Activated CD4-positive, alpha-beta T cell treated with anti-CD3 and anti-CD28 coated beads for 36 hours (primary cell): ENCODE results near the gene CERT1. TPM values are rescaled to one million over a fixed set of nuclear protein-coding genes. Genes with fewer than 3 reads are reported as not detected.
A peak's percentile ranks its signal among the peaks of the same experiment; 100 is the strongest.
"Not testable (repeated sequence)": the region's sequence is repeated elsewhere in the genome, so short reads cannot be mapped to it uniquely, and the experiment has no call there.

Source experiments
- ATAC-seq: fragments of 200-7000 bp; cut with Tn5 transposase; one replicate; pipeline ENCODE4 v1.10.0; 2021; ENCODE audit warnings: mild to moderate bottlenecking, moderate library complexity
- CTCF ChIA-PET: fragments of 350-600 bp; sonication (Branson Sonifier 250); formaldehyde crosslinking; loops from one replicate; lab custom pipeline; 2021; ENCODE audit warnings: antibody characterized with exemption; lab: Charles Lee
- POLR2A ChIA-PET: fragments of 350-600 bp; sonication (Branson Sonifier 250); formaldehyde crosslinking; loops from one replicate; lab custom pipeline; 2021; ENCODE audit warnings: antibody characterized with exemption, inconsistent platforms; lab: Charles Lee
- DNase-seq: peaks from one replicate; pipeline ENCODE4 v3.0.0-alpha.2; 2020
- H3K27ac Mint-ChIP-seq: one replicate; pipeline ENCODE4 v1.8.0; 2021; ENCODE audit warnings: mixed read lengths
- H3K27me3 Mint-ChIP-seq: one replicate; pipeline ENCODE4 v1.8.0; 2021; ENCODE audit warnings: mixed read lengths
- H3K36me3 Mint-ChIP-seq: one replicate; pipeline ENCODE4 v1.8.0; 2021; ENCODE audit warnings: low read depth, mixed read lengths
- H3K4me1 Mint-ChIP-seq: one replicate; pipeline ENCODE4 v1.8.0; 2021; ENCODE audit warnings: mixed read lengths
- H3K4me3 Mint-ChIP-seq: one replicate; pipeline ENCODE4 v1.8.0; 2021; ENCODE audit warnings: mild to moderate bottlenecking, moderate library complexity, mixed read lengths
- H3K9me3 Mint-ChIP-seq: one replicate; pipeline ENCODE4 v1.8.0; 2021; ENCODE audit warnings: low read depth, mixed read lengths
- intact Hi-C, 2 experiments: fragments of 100-400 bp; cut with DNase I in 1 of 2; cut with micrococcal nuclease in 1 of 2; formaldehyde crosslinking; loops; one replicate each; pipeline versions ENCODE4 v1.14.2 to v1.15.1; 2022 to 2024; cut with DNase I, micrococcal nuclease
- total RNA-seq, 2 experiments: library from RNA; stranded (reverse); gene quantifications; one replicate each; pipeline ENCODE4 v1.2.3, GENCODE V29; 2021

The CERT1 gene
- total RNA-seq, 2 experiments from 2014 or later: 21.6 to 24.5 TPM

GRCh38 chr5:75336615-75337336 is 174.7 kb downstream of the CERT1 start, which contains the start of gene HMGCR:
Gene HMGCR (plus strand): TSS chr5:75337220. CDS start chr5:75342606, 5,386 bp downstream.
- Mint-ChIP-seq H3K9me3 (no peaks in the 10 kb centered on the region), H3K27me3 (no peaks in the 10 kb centered on the region), H3K4me1 (peaks cover 31% of the 10 kb centered on the region), H3K4me3 (no peak within 1 kb of the TSS), H3K27ac (no peak within 1 kb of the TSS), H3K36me3 (peaks cover 10% of the 10 kb centered on the region)
- ChIA-PET CTCF (interaction anchor here (0.6 to 1.8 kb wide), 19 partner anchors 18 to 989 kb away, joined by 3 to 19 read pairs (median 4); partner anchors contain the start of gene ANKRD31), POLR2A (interaction anchor here (0.7 to 1.6 kb wide), 7 partner anchors 12 to 285 kb away, joined by 3 to 16 read pairs (median 5); partner anchors contain the start of genes ANKRD31, CERT1, GCNT4 and POLK)
- DNase-seq (peak; percentile 99), ATAC-seq (peak; percentile 96)
- intact Hi-C loops: loop anchor here (1.0 to 10.0 kb wide), 15 partner anchors 11 to 1772 kb away; partner anchors contain the start of genes ANKRD31 (in 2 of the 2), CERT1 (in 2 of the 2), POC5 (in 2 of the 2) and POLK (in 2 of the 2)

GRCh38 chr5:75335952-75336614 is 175.3 kb downstream of the CERT1 start:
- intact Hi-C loops: loop anchor here (1.0 to 10.0 kb wide), 13 partner anchors 11 to 1771 kb away; partner anchors contain the start of genes ANKRD31 (in 2 of the 2), ANKRA2 (in 1 of the 2), CERT1 (in 1 of the 2) and GFM2 (in 1 of the 2)
- CTCF ChIA-PET: interaction anchor here (0.6 to 1.8 kb wide), 8 partner anchors 18 to 990 kb away, joined by 3 to 19 read pairs (median 4); partner anchors contain the start of gene ANKRD31
- DNase-seq: no peak
- H3K9me3 Mint-ChIP-seq: no peaks in the 10 kb centered on the region
- H3K4me1 Mint-ChIP-seq: peaks cover 26% of the 10 kb centered on the region
- H3K36me3 Mint-ChIP-seq: peaks cover 10% of the 10 kb centered on the region
- H3K27me3 Mint-ChIP-seq: no peaks in the 10 kb centered on the region
- POLR2A ChIA-PET: interaction anchor here (0.7 to 1.6 kb wide), 5 partner anchors 11 to 282 kb away, joined by 3 to 16 read pairs (median 5); partner anchors contain the start of genes ANKRD31, CERT1 and POLK
- H3K4me3 Mint-ChIP-seq: no peak overlapping the region
- H3K27ac Mint-ChIP-seq: no peak overlapping the region
- ATAC-seq: peak; percentile 3

GRCh38 chr5:75335486-75335885 is 175.9 kb downstream of the CERT1 start:
- no peak overlapping the region for H3K4me3 Mint-ChIP-seq
- peaks cover 7% of the 10 kb centered on the region for H3K36me3 Mint-ChIP-seq
- intact Hi-C loops: loop anchor here (5.0 to 10.0 kb wide), 6 partner anchors 177 to 1771 kb away; partner anchors contain the start of genes ANKRA2 (in 1 of the 2), CERT1 (in 1 of the 2), POLK (in 1 of the 2) and UTP15 (in 1 of the 2)
- no peak overlapping the region for H3K27ac Mint-ChIP-seq
- peaks cover 21% of the 10 kb centered on the region for H3K4me1 Mint-ChIP-seq
- ChIA-PET CTCF (no interaction called here), POLR2A (no interaction called here)
- ATAC-seq (no peak), DNase-seq (no peak)
- no peaks in the 10 kb centered on the region for H3K27me3 Mint-ChIP-seq
- H3K9me3 Mint-ChIP-seq: no peaks in the 10 kb centered on the region

- not testable (repeated sequence) for DNase-seq, ATAC-seq
- intact Hi-C loops: loop anchor here in 1 of 2 experiments (10.0 kb wide), 2 partner anchors 920 to 1770 kb away; partner anchors contain the start of genes ANKRA2 and UTP15
Observed at GRCh38 chr5:75334413-75334812, 177.0 kb downstream of the CERT1 start.

GRCh38 chr5:75333759-75334158 is 177.7 kb downstream of the CERT1 start:
- ATAC-seq, CTCF ChIA-PET, H3K9me3 Mint-ChIP-seq, H3K4me3 Mint-ChIP-seq, H3K4me1 Mint-ChIP-seq, H3K27me3 Mint-ChIP-seq, H3K36me3 Mint-ChIP-seq, DNase-seq, H3K27ac Mint-ChIP-seq, POLR2A ChIA-PET: not testable (repeated sequence)
- intact Hi-C loops: loop anchor here in 1 of 2 experiments (10.0 kb wide), 2 partner anchors 921 to 1769 kb away; partner anchors contain the start of genes ANKRA2 and UTP15

More at GRCh38 chr5:75334413-75334812, 177.0 kb downstream of the CERT1 start:
- peaks cover 13% of the 10 kb centered on the region for H3K4me1 Mint-ChIP-seq
- H3K9me3 Mint-ChIP-seq, H3K27me3 Mint-ChIP-seq, H3K36me3 Mint-ChIP-seq, H3K4me3 Mint-ChIP-seq, CTCF ChIA-PET, H3K27ac Mint-ChIP-seq, POLR2A ChIA-PET: not testable (repeated sequence)

- no peak overlapping the region for H3K4me3 Mint-ChIP-seq
- no peaks in the 10 kb centered on the region for H3K9me3 Mint-ChIP-seq
- POLR2A ChIA-PET: interaction anchor here (0.6 kb wide), 1 partner anchor 13 kb away, joined by 3 read pairs; no protein-coding TSS in a partner anchor
- H3K36me3 Mint-ChIP-seq: no peaks in the 10 kb centered on the region
- CTCF ChIA-PET: interaction anchor here (1.1 to 1.9 kb wide), 3 partner anchors 9 to 10 kb away, joined by 3 to 6 read pairs (median 5); no protein-coding TSS in a partner anchor
- H3K27ac Mint-ChIP-seq: no peak overlapping the region
- intact Hi-C loops: loop anchor here in 1 of 2 experiments (10.0 kb wide), 2 partner anchors 923 to 1767 kb away; partner anchors contain the start of genes ANKRA2 and UTP15
- H3K27me3 Mint-ChIP-seq: no peaks in the 10 kb centered on the region
- no peak for ATAC-seq
- no peaks in the 10 kb centered on the region for H3K4me1 Mint-ChIP-seq
- no peak for DNase-seq
Observed at GRCh38 chr5:75331095-75332090, 180.0 kb downstream of the CERT1 start.

GRCh38 chr5:75330404-75330803 is 181.0 kb downstream of the CERT1 start:
- H3K9me3 Mint-ChIP-seq: no peaks in the 10 kb centered on the region
- DNase-seq: no peak
- ChIA-PET CTCF (interaction anchor here (0.6 to 1.9 kb wide), 5 partner anchors 9 to 388 kb away, joined by 3 to 6 read pairs (median 3); partner anchors contain the start of gene ANKRD31), POLR2A (interaction anchor here (0.6 kb wide), 1 partner anchor 14 kb away, joined by 3 read pairs; no protein-coding TSS in a partner anchor)
- peaks cover 4% of the 10 kb centered on the region for H3K4me1 Mint-ChIP-seq
- no peak overlapping the region for H3K4me3 Mint-ChIP-seq
- no peaks in the 10 kb centered on the region for H3K36me3 Mint-ChIP-seq
- no peak for ATAC-seq
- no peak overlapping the region for H3K27ac Mint-ChIP-seq
- no peaks in the 10 kb centered on the region for H3K27me3 Mint-ChIP-seq
- intact Hi-C loops: loop anchor here in 1 of 2 experiments (10.0 kb wide), 2 partner anchors 924 to 1766 kb away; partner anchors contain the start of genes ANKRA2 and UTP15

Other genes starting within 250 kb of the CERT1 start
- gene HMGCR, start 174.4 kb downstream of the CERT1 start, total RNA-seq: 10 to 100 TPM; 36.1 to 51.1 TPM
- 10 to 100 TPM; 35.5 to 49.1 TPM for gene POLK, start 262 bp upstream of the CERT1 start, total RNA-seq
- gene ANKDD1B, start 99.8 kb upstream of the CERT1 start, total RNA-seq: under 1 TPM in 1 of 2 experiments, not detected in 1; 0.21 TPM
- 10 to 100 TPM; 20.2 to 20.3 TPM for gene POC5, start 205.8 kb upstream of the CERT1 start, total RNA-seq